UCSD-AML1 (cell line): Measurements from ENCODE around the gene MIA2.
A peak's percentile ranks its signal among the peaks of the same experiment; 100 is the strongest.
"Not testable (repeated sequence)": the region's sequence is repeated elsewhere in the genome, so short reads cannot be mapped to it uniquely, and the experiment has no call there.

Experiments used
- DNase-seq: peaks from one replicate; lab custom pipeline; 2025; ENCODE audit not compliant: unreplicated experiment; lab: John Stamatoyannopoulos, UW

The MIA2 gene

DNA sequence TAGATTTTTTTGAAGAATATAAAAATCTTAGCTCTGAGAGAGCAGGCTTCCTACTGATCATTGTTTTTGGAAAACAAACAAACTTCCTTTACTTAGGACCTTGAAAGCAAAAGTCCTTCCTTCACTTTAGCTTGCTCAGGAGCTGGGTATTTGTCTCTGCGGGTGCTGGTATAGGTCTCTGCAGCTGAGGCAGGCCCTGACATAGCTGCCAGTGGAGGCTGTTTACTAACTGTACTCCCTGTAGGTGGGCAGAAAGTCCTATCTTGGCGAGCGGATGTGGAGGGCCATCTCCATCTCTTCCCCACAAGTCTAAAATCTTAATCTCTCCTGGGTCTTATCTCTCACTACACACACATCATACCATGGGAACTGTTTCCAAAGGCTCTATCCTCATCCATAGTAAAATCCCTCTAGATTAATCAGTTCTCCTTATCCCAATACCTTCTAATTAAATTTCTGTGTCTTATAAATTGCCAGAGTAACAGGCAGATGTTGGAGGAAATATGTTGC is 4.1 kb upstream of the MIA2 start:
- no peak for DNase-seq

DNA sequence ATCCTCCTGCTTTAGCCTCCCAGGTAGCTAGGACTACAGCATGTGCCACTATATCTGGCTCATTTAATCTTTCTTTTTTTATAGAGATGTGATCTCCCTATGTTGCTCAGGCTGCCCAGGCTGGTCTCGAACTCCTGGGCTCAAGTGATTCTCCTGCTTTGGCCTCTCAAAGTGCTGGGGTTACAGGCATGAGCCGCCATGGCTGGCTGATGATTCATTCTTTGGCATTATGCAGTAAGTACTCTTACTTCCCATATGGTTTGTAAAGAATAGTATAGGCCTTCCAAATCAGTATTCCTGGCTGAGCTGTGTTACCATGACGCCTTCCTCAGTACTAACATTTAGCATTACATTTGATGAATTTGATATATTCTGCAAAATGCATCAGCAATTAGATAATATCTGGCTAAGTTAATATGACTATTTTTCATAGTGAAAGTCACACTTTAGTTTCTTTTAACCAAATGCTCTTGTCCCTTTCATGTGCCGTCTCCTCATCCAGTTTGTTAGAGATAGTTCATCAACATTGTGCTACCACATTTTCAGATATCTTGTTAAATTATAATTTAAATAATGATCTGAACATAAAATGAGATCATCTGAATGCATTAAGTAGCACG is 3.2 kb upstream of the MIA2 start:
- no peak for DNase-seq

DNA sequence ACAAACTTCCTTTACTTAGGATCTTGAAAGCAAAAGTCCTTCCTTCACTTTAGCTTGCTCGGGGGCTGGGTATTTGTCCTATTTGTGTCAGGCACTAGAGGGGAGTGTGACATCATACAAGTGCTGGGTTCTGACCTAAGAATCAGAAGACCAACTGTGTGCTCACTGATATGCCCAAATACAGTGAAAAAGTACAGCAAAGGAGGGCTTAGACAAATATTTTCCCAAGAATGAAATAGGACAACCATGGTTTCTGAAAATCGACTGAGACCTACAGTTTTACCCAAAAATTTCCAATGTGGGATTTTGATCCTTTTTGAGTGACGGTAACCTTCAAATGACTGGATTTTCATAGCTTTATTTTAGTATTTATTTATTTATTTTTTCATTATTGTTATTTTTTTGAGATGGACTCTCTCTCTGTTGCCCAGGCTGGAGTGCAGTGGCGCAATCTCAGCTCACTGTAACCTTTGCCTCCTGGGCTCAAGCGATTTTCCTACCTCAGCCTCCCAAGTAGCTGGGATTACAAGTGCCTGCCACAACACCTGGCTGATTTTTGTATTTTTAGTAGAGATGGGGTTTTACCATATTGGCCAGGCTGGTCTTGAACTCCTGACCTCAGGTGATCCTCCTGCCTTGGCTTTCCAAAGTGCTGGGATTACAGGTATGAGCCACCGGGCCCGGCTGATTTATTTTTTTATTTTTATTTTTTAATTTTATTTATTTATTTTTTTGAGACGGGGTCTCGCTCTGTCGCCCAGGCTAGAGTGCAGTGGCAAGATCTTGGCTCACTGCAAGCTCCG is 1.8 kb upstream of the MIA2 start:
- peak; percentile 13 for DNase-seq

DNA sequence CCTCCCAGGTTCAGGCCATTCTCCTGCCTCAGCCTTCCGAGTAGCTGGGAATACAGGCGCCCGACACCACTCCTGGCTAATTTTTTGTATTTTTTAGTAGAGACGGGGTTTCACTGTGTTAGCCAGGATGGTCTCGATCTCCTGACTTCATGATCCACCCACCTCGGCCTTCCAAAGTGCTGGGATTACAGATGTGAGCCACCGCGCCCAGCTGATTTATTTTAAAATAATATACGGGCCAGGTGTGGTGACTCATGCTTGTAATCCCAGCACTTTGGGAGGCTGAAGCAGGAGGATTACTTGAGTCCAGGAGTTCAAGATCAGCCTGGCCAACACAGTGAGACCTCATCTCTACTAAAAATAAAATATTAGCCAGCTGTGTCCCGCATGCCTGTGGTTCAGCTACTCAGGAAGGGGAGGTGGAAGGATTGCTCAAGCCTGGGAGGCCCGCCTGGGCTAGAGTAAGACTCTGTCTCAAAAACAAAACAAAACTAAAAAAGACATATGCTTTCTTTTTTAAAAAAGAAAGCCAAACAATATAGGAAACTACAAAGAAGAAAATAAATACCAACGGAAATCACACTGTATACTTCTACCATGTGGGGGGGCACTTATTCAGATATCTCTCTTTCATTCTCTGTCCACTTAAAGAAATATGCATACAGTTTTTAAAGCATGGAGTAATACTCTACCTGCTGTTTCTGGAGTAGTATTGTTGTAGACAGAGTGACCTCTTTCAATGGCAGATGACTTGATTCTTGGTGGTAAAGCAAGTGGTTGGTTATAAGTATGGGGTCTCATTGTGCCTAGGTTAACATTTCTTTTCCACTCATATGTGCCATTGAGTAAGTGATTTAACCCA is 930 bp upstream of the MIA2 start:
- peak; percentile 20 for DNase-seq

DNA sequence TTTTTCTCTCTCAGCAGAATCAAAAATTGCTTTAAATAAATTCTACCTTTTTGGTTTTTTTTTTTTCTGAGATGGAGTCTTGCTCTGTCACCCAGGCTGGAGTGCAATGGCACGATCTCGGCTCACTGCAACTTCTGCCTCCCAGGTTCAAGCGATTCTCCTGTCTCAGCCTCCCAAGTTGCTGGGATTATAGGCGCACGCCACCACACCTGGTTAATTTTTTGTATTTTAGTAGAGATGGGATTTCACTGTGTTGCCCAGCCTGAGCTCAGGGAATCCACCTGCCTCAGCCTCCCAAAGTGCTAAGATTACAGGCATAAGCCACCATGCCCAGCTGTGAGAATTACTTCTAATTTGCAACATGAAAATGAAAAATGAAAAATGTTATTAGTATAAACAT is 1.3 kb downstream of the MIA2 start:
- DNase-seq = not testable (repeated sequence)

DNA sequence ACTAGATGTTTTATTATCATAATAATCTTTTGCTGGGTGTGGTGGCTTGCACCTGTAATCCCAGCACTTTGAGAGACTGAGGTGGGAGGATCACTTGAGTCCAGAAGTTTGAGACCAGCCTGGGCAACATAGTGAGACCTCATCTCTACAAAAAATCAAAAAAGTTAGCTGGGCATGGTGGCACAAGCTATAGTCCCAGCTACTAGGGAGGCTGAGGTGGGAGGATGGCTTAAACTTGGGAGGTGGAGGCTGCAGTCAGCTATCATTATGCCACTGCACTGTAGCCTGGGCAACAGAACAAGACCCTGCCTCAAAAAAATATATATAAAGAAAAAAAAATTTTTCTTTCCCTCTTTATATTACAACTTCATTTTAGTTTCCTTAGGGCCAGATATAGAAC is 1.8 kb downstream of the MIA2 start:
- DNase-seq = not testable (repeated sequence)

DNA sequence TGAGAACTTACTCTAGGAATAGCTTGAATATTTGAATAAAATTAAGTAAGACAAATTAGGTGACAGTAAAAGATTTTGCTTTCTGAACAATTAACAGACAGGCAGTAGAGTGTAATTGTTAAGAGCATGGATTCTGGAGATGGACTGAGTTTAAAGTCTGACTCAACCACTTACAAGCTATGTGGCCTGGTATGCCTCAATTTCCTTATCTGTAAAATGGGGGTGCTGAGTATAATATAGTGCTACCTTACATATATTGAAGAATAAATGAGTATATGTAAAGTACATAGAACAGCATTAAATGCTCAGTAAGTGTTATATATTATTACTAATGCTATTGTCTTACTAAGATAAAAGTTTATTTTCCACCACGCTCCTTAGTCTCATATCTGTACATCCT is 7.1 kb downstream of the MIA2 start:
- DNase-seq = no peak

DNA sequence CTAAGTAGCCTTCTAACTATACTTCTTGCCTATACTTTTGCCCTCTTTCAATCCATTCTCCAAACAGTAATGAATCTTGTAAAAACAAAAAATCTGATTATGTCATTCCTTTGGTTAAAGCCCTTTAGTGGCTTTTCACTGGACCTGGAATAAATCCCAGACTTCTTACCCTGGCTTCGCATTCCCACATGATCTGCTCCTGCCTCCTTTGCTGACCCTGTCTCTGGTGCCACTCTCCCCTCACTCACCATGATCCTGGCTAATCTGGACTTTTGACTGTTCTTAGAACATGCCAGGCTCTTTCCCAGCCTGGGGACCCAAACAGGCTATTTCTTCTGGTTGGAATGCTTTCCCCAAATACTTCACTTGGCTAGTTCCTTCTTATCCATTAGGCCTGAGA is 7.9 kb downstream of the MIA2 start:
- DNase-seq = no peak

DNA sequence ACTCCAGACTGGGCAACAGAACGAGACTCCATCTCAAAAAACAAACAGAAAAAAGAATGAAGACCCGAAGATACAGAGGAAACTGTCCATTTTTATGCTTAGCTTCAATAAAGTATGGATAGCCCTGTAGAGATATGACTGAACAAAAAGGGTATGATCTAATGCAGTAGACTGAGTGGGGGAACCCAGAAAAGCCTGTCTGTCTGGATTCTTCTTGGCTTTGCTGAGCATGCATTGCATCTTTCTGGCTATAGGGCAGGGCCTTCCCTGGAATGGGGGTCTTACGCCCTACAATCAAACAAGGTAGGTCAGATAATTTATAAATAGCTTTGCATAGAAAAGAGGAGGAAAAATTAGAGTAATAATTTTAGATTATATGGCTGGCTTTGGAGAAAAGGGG is 10.1 kb downstream of the MIA2 start:
- no peak for DNase-seq

DNA sequence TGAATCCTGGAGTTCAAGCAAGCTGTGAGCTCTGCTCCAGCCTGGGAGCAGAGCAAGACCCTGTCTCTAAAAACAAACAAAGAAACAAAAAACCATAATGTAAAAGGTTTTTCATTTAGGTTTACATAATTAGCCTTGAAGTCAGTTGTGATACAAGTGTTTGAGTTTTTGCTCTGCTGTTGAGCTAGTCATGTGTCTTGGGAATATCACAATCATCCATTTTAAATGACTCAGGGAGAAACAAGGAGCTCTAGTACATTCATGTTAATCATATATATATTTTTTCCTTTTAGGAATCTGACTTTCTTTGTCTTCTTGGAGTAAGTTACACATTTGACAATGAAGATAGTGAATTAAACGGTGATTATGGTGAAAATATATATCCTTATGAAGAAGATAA is 12.9 kb downstream of the MIA2 start:
- no peak for DNase-seq

DNA sequence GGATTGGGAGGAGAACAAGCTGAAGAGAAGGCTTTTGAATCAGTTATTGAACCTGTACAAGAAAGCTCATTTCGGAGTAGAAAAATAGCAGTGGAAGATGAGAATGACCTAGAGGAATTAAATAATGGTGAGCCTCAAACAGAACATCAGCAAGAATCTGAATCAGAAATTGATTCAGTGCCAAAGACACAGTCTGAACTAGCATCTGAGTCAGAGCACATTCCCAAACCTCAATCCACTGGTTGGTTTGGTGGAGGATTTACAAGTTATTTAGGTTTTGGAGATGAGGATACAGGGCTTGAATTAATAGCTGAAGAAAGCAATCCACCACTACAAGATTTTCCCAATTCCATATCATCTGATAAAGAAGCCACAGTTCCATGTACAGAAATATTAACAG is 13.5 kb downstream of the MIA2 start:
- DNase-seq = no peak

DNA sequence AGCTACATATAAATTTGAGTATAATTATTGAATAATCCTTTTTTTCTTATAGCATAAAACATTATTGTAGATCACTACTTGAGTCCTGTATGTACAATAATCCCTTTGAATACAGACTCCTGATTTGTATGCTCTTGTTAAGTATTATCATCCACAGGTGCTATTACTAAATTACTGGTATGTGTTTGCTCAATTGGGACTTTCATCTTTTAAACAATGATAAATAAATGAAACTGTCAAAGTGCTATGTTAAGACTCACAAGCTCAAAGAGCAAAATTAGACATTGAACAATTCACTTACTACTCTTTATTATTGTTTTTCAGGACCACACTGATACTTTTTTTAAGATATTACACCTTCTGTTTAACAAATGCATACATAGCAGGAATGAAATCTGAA is 17.8 kb downstream of the MIA2 start:
- DNase-seq = no peak

DNA sequence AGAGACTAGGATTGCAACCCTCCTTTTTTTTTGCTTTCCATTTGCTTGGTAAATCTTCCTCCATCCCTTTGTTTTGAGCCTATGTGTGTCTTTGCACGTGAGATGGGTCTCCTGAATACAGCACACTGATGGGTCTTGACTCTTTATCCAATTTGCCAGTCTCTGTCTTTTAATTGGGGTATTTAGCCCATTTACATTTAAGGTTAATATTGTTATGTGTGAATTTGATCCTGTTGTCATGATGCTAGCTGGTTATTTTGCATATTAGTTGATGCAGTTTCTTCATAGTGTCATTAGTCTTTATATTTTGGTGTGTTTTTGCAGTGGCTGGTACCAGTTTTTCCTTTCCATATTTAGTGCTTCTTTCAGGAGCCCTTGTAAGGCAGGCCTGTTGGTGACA is 23.7 kb downstream of the MIA2 start:
- not testable (repeated sequence) for DNase-seq

DNA sequence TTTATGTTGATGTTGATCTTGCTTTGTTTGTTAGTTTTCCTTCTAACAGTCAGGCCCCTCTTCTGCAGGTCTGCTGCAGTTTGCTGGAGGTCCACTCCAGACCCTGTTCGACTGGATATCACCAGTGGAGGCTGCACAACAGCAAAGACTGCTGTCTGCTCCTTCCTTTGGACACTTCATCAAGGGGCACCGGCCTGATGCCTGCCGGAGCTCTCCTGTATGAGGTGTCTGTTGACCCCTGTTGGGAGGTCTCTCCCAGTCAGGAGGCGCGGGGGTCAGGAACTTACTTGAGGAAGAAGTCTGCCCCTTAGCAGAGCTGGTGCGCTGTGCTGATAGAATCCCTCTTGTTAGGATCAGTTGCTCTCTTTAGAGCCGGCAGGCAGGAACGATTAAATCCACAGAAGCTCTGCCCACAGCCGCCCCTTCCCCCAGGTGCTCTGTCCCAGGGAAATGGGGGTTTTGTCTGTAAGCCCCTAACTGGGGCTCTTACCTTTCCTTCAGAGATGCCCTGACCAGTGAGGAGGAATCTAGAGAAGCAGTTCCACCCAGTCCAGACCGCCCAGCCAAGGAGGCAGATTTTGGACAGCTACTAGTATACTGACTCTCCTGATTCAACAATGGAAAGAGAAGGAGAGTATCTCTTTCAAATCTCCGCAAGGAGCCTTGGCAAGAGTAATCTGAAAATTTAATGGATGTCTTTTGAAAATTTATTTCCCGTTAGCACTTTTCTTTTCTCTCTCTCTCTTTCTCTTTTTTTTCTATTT is 25.2 kb downstream of the MIA2 start:
- DNase-seq = no peak

DNA sequence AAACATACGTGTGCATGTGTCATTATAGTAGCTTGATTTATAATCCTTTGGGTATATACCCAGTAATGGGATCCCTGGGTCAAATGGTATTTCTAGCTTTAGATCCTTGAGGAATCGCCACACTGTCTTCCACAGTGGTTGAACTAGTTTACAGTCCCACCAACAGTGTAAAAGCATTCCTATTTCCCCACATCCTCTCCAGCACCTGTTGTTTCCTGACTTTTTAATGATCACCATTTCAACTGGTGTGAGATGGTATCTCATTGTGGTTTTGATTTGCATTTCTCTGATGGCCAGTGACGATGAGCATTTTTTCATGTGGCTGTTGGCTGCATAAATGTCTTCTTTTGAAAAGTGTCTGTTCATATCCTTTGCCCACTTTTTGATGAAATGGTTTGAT is 26.4 kb downstream of the MIA2 start:
- not testable (repeated sequence) for DNase-seq

DNA sequence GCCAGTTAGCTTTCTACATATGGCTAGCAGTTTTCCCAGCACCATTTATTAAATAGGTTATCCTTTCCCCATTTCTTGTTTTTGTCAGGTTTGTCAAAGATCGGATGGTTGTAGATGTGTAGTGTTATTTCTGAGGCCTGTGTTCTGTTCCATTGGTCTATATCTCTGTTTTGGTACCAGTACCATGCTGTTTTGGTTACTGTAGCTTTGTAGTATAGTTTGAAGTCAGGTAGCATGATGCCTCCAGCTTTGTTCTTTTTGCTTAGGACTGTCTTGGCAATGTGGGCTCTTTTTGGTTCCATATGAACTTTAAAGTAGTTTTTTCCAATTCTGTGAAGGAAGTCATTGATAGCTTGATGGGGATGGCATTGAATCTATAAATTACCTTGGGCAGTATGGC is 28.5 kb downstream of the MIA2 start:
- DNase-seq = not testable (repeated sequence)

DNA sequence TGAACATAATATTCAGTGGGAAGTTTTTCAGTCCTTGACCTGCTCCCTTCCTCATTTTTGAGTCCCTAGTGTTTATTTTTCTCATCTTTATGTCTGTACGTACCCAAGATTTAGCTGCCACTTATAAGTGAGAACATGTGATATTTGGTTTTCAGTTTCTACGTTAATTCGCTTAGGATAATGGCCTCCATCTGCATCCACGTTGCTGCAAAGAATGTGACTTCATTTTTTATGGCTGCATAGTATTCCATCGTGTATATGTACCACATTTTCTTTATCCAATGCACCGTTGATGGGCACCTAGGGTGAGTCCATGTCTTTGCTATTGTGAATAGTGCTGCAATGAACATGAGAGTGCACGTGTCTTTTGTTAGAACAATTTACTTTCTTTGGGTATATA is 30.3 kb downstream of the MIA2 start:
- DNase-seq = no peak

DNA sequence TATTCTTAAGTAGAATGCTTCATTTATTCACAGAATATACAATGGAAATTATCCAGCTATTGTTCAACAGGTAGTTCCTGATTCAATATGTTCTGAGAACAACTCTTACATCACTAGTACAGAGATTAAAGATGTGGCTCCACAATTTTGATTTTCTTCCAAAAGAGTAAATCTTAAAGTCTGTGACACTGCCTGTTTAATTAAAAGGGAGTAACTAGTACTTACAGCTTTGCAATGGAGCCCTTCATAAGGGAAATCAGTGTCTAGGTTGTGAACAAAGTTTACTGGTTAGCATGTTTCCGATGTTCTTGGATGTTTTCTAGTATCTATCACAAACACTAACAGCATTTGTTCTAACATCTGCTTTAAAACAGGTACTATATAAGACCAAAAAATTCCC is 30.8 kb downstream of the MIA2 start:
- no peak for DNase-seq

DNA sequence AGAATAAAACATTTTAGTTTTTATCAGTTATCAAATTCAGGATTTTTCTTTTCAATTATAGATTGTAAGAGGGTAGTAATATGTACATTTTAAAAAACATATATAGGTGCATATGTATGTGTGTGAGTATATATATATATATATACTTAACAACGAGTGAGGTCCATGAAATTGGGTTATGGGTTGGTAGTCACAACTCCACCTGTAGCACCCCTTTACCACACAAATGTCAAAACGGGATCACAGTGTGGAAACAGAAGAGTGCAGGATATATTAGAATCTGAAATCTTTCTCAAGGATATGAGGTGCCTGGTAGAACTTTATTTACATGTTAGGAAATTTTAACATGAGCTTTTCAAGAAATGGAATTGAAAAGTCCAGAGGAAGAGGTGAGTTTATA is 31.3 kb downstream of the MIA2 start:
- DNase-seq = no peak

DNA sequence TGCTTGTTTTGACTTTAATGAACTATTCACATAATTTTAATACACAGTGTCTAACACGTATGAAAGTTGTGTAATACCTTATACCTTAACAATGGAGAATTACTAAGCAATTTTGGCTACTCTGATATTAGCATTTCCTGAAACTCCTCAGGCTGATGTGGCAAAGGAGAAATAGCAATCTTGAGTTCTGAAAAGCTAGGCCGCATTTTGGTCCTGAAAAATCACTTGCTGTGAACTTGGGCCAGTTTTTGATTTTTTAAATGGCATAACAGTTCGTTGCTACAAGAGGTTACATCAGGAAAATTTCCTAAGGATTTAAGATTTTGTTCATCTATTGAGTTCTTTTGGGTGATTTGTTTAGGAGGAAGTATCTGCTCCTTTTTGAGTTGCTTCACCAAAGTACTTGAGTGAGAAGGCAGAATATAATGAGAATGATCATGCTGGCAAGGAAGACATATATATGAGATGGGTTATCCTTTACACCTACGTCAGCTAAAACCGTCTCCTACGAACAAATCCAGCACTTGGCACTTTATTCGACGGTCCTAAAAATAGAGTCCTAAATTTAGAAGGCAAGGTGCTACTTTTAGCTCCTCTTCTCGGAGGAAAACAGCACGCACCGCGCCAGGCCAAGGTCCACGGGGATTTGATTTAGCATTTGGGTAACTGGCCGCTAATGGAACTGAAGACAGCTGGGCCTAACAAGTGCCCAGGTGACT is 32.2 kb downstream of the MIA2 start:
- DNase-seq = no peak
